Fibroblast of lung (primary cell): Measurements from ENCODE around the gene TSHZ1. TPM values are rescaled to one million over a fixed set of nuclear protein-coding genes. Genes with fewer than 3 reads are reported as not detected.

ENCODE experiments used
- DNase-seq, 2 donors: peaks; one replicate each; pipeline versions ENCODE4 v3.0.0 to v3.0.0-alpha.2; 2010; ENCODE audit warnings: low read depth in 2 of 2
- H2AFZ ChIP-seq: 2 replicates; pipeline ENCODE4 v1.5.1; 2012; ENCODE audit warnings: low read length, control low read depth, inconsistent platforms
- H3K27ac ChIP-seq: 2 replicates; pipeline ENCODE4 v1.5.1; 2011; ENCODE audit warnings: low read length, control low read depth; ENCODE audit not compliant: insufficient read depth
- H3K27me3 ChIP-seq: 2 replicates; pipeline ENCODE4 v1.5.1; 2011; ENCODE audit warnings: mild to moderate bottlenecking, low read length; ENCODE audit not compliant: control insufficient read depth, insufficient read depth
- H3K36me3 ChIP-seq: 2 replicates; pipeline ENCODE4 v1.5.1; 2011; ENCODE audit warnings: low read length; ENCODE audit not compliant: control insufficient read depth, insufficient read depth
- H3K4me1 ChIP-seq: 2 replicates; pipeline ENCODE4 v1.5.1; 2011; ENCODE audit warnings: low read length; ENCODE audit not compliant: control insufficient read depth, insufficient read depth; ENCODE audit errors: extremely low read depth
- H3K4me2 ChIP-seq: 2 replicates; pipeline ENCODE4 v1.5.1; 2011; ENCODE audit warnings: low read length, control low read depth; ENCODE audit not compliant: insufficient read depth; ENCODE audit errors: extremely low read depth
- H3K4me3 ChIP-seq, 4 experiments: fragments of 200-600 bp in 1 of 4; sonication (generic) in 1 of 4; replicated peaks in 1 of 4; 2 replicates each; pipeline ENCODE4 v1.5.1; 2011 to 2016; ENCODE audit warnings: low read length in 4 of 4, low read depth in 3 of 4, mild to moderate bottlenecking in 3 of 4, control low read depth in 2 of 4, inconsistent platforms in 1 of 4, mixed read lengths in 1 of 4; ENCODE audit not compliant: insufficient read depth in 1 of 4; ENCODE audit errors: control extremely low read depth in 1 of 4
- H3K79me2 ChIP-seq: 2 replicates; pipeline ENCODE4 v1.5.1; 2012; ENCODE audit warnings: mild to moderate bottlenecking, low read length, inconsistent platforms; ENCODE audit not compliant: control insufficient read depth, insufficient read depth
- H3K9ac ChIP-seq: 2 replicates; pipeline ENCODE4 v1.5.1; 2011; ENCODE audit warnings: mild to moderate bottlenecking, low read length, control low read depth; ENCODE audit not compliant: insufficient read depth
- H3K9me3 ChIP-seq: 2 replicates; pipeline ENCODE4 v1.5.1; 2012; ENCODE audit warnings: low read depth, low read length; ENCODE audit not compliant: control insufficient read depth, insufficient read depth
- H4K20me1 ChIP-seq: 2 replicates; pipeline ENCODE4 v1.5.1; 2011; ENCODE audit warnings: low read length; ENCODE audit not compliant: control insufficient read depth, insufficient read depth; ENCODE audit errors: extremely low read depth
- EZH2 ChIP-seq: IDR thresholded peaks from 2 replicates; pipeline ENCODE4 v1.5.1; 2012; ENCODE audit warnings: low read length, control low read depth, mild to moderate bottlenecking; ENCODE audit errors: missing control alignments
- polyA plus RNA-seq, 2 donors: library from polyadenylated mRNA; depleted of rRNA in 1 of 2; stranded (reverse) in 1 of 2; unstranded in 1 of 2; fragments of >200 nt; gene quantifications; 2 replicates each; pipeline ENCODE4 v1.2.1, GENCODE V29; 2011 to 2012; ENCODE audit warnings: missing spikeins in 1 of 2
- total RNA-seq: library from RNA; depleted of rRNA; stranded (reverse); fragments of >200 nt; gene quantifications from 2 replicates; pipeline ENCODE4 v1.2.1, GENCODE V29; 2014
- TF ChIP-seq, protein P1 (sequence below), 2 donors: IDR thresholded peaks in 1 of 2; conservative IDR thresholded peaks in 1 of 2; 1 replicate in 1 of 2; 2 replicates in 1 of 2; pipeline ENCODE4 v1.5.1; 2011 to 2012; ENCODE audit warnings: low read length in 2 of 2, control low read depth in 1 of 2, inconsistent platforms in 1 of 2, low read depth in 1 of 2, mild to moderate bottlenecking in 1 of 2

TSHZ1 gene
- total and polyA plus RNA-seq, 2 donors (not counting 1 experiment from before 2014, with no cell fraction given), result 4.3 TPM

DNA sequence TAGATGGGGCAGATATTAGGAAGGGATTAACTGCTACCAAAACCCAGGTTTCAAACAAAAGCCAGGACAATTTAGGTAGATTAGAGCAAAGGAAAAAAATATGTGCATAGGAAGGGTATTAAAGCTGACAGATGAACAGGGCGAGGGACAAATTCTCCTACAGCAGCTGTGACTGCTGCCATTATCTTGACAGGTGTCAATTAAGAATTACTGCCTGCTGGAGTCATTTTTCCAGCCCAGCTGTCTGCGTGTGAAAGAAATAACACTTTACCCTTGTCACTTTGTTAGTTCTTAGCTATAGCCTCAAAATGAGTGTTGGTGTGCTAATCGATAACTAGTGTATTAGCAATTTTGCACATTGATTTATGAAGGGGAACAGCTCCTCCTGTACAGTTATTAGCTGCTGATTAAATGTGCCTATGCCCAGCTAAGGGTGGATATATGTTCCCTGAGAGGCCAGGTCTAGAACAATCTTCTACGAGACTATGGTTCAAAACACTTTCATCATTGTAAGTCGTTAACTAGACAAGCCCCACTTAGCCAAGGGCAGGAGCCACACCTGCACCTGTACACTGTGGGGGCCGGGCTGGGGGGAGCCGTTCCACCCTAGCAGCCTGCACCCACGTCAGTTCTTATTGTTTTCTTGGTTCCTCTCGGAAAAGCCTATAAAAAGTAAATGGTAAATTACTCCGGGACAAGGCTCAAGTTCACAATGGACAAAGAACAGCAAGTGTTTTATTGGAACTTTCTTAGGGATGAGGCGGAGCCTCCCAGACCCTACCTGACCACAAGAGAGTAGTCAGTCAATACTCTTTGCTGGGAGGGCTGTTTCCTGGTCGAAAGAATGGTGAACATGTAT, 7.7 kb downstream of the TSHZ1 start:
- Histone ChIP-seq H3K27me3 (no peaks in the 10 kb centered on the region), H2AFZ (no peak overlapping the region)

DNA sequence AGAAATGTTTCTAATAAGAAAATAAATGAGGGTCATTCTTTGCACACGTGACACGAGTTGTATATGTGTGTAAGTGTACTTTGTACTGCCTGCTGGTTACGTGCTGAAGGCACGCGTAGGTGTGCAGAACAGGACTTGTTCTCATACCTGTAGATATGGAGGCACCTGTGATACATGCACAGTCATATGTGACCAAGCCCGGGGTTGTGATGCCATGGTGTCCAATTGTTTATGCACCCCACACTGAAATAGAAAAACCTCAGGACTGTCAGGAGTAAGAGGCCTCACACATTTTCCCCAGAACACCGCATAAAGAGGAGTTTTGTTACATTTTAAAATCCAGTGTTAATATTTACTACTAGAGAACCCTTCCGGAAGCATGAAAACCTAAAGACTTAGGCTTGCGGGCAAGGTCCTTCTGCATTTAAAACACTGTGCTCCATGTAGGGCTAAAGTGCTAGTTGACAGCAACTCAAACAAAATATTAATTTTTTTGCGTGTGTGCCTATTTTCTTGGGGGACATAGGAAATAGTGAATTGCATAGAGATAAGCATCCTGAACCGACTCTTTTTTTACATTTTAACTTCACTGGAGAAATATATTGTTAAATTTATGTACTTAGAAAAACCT, 9.3 kb downstream of the TSHZ1 start:
- Histone ChIP-seq H3K9me3 (no peaks in the 10 kb centered on the region), H3K79me2 (peaks cover 12% of the 10 kb centered on the region), H3K27ac (no peak overlapping the region), H4K20me1 (no peaks in the 10 kb centered on the region), H3K9ac (no peak overlapping the region), H3K36me3 (no peaks in the 10 kb centered on the region), H2AFZ (no peak overlapping the region), H3K4me2 (no peak overlapping the region), H3K4me3 (no peak overlapping the region), H3K4me1 (peaks cover 2% of the 10 kb centered on the region), H3K27me3 (no peaks in the 10 kb centered on the region)
- TF ChIP-seq EZH2, result no peak
- TF ChIP-seq, protein P1, sequence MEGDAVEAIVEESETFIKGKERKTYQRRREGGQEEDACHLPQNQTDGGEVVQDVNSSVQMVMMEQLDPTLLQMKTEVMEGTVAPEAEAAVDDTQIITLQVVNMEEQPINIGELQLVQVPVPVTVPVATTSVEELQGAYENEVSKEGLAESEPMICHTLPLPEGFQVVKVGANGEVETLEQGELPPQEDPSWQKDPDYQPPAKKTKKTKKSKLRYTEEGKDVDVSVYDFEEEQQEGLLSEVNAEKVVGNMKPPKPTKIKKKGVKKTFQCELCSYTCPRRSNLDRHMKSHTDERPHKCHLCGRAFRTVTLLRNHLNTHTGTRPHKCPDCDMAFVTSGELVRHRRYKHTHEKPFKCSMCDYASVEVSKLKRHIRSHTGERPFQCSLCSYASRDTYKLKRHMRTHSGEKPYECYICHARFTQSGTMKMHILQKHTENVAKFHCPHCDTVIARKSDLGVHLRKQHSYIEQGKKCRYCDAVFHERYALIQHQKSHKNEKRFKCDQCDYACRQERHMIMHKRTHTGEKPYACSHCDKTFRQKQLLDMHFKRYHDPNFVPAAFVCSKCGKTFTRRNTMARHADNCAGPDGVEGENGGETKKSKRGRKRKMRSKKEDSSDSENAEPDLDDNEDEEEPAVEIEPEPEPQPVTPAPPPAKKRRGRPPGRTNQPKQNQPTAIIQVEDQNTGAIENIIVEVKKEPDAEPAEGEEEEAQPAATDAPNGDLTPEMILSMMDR (conservative IDR thresholded peaks at IDR 0.05 in 1 of 2, IDR thresholded peaks at IDR 0.05 in 1 of 2; ENCODE audit: low read depth in 1 of 2, low read length in 2 of 2), result no peak
- DNase-seq, result no peak

More for the DNA sequence above, 7.7 kb downstream of the TSHZ1 start:
- Histone ChIP-seq H3K4me1 (peaks cover 3% of the 10 kb centered on the region), H4K20me1 (no peaks in the 10 kb centered on the region), H3K4me3 (no peak overlapping the region), H3K9ac (no peak overlapping the region), H3K9me3 (no peaks in the 10 kb centered on the region), H3K36me3 (no peaks in the 10 kb centered on the region), H3K4me2 (no peak overlapping the region), H3K27ac (no peak overlapping the region), H3K79me2 (peaks cover 21% of the 10 kb centered on the region)
- TF ChIP-seq EZH2, result no peak
- TF ChIP-seq, protein P1 (conservative IDR thresholded peaks at IDR 0.05 in 1 of 2, IDR thresholded peaks at IDR 0.05 in 1 of 2; ENCODE audit: low read depth in 1 of 2, low read length in 2 of 2), result no peak
- DNase-seq, result no peak

DNA sequence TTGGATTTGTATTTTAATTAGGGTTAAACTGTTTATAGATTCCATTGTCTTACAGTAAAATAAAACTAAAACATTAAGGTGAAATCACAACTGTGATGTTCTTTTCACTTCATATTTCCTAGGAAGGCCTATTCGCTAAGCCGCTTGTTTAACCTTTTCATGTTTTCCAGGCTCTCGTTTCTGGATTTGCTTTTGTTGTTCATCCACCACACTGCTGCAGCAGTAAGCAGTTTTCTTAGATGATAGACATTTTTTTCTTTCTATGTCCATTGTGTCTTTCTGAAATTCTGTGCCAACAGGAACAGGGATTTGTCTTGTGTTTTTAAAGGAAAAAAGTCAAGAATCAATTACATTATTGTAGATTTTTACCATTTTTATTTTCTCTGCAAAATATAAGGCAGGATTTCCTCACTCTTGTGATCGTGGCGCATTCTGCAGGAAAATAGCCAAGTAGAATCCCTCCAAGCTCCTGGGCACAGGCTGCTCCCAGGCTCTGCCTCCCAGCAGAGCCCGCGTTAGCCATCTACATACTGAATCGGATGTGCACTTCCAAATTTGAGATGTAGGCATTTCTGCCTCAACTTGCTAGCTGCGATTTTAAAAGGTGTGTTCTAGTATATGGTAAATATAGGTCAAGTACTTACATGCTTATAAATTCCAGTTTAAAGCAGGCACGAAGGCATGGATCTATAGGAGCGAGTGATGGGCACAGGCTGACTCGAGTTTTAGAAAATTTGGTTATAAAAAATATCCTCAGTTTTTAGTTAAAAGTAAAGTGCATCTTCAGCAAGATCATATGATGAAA, 10.2 kb downstream of the TSHZ1 start:
- Histone ChIP-seq H3K4me1 (peaks cover 2% of the 10 kb centered on the region), H4K20me1 (no peaks in the 10 kb centered on the region), H3K27me3 (no peaks in the 10 kb centered on the region), H3K79me2 (peaks cover 7% of the 10 kb centered on the region), H3K4me3 (no peak overlapping the region), H3K4me2 (no peak overlapping the region), H2AFZ (no peak overlapping the region), H3K36me3 (no peaks in the 10 kb centered on the region), H3K9me3 (no peaks in the 10 kb centered on the region), H3K9ac (no peak overlapping the region), H3K27ac (no peak overlapping the region)
- DNase-seq, result no peak
- TF ChIP-seq EZH2, result no peak
- TF ChIP-seq, protein P1 (conservative IDR thresholded peaks at IDR 0.05 in 1 of 2, IDR thresholded peaks at IDR 0.05 in 1 of 2; ENCODE audit: low read depth in 1 of 2, low read length in 2 of 2), result no peak
